PC-3 (cell line): ENCODE data around the gene NADK2. TPM values are rescaled to one million over a fixed set of nuclear protein-coding genes. Genes with fewer than 3 reads are reported as not detected.

ENCODE experiments used
- ATAC-seq: fragments of 200-7000 bp; cut with Tn5 transposase; 2 replicates; pipeline ENCODE4 v1.9.1; 2020; ENCODE audit warnings: mild to moderate bottlenecking, moderate library complexity
- BruUV-seq: library from RNA; stranded (reverse); fragments of 400-500 nt; replicated peaks from 2 replicates; lab custom pipeline; 2021; lab: Mats Ljungman, UMichigan
- CTCF ChIA-PET: fragments of 300-600 bp; sonication (Branson Sonifier 250); formaldehyde crosslinking; loops from one replicate; lab custom pipeline; 2022; ENCODE audit warnings: antibody characterized with exemption; lab: Charles Lee
- POLR2A ChIA-PET: fragments of 300-600 bp; sonication (Branson Sonifier 250); formaldehyde crosslinking; loops from one replicate; lab custom pipeline; 2022; ENCODE audit warnings: antibody characterized with exemption; ENCODE audit not compliant: unreplicated experiment; lab: Charles Lee
- DNase-seq: peaks from one replicate; pipeline ENCODE4 v3.0.0-alpha.2; 2015
- H2AFZ ChIP-seq: fragments of 300-600 bp; sonication (generic); 2 replicates; pipeline ENCODE4 v1.6.0; 2016; ENCODE audit warnings: antibody characterized with exemption, low read length
- H3F3A ChIP-seq: fragments of 300-600 bp; sonication (generic); one replicate; pipeline ENCODE4 v1.6.0; 2017; ENCODE audit warnings: antibody characterized with exemption, low read length, control low read depth, mild to moderate bottlenecking; ENCODE audit not compliant: unreplicated experiment
- H3K27ac ChIP-seq: fragments of 300-600 bp; sonication (generic); 2 replicates; pipeline ENCODE4 v1.5.1; 2016; ENCODE audit warnings: mild to moderate bottlenecking, low read length
- H3K27me3 ChIP-seq: fragments of 300-600 bp; sonication (generic); 2 replicates; pipeline ENCODE4 v1.6.1; 2016; ENCODE audit warnings: low read length, mixed read lengths
- H3K36me3 ChIP-seq: fragments of 300-600 bp; sonication (generic); 2 replicates; pipeline ENCODE4 v1.6.1; 2016; ENCODE audit warnings: low read depth, mixed run types, low read length, mixed read lengths
- H3K4me1 ChIP-seq: fragments of 300-600 bp; sonication (generic); 2 replicates; pipeline ENCODE4 v1.5.1; 2016; ENCODE audit warnings: low read length; ENCODE audit not compliant: insufficient read depth
- H3K4me2 ChIP-seq: fragments of 300-600 bp; sonication (generic); 2 replicates; pipeline ENCODE4 v1.6.0; 2016; ENCODE audit warnings: low read length
- H3K4me3 ChIP-seq: fragments of 300-600 bp; sonication (generic); 2 replicates; pipeline ENCODE4 v1.5.1; 2016; ENCODE audit warnings: mild to moderate bottlenecking, low read length, mixed read lengths
- H3K79me2 ChIP-seq: fragments of 300-600 bp; sonication (generic); 2 replicates; pipeline ENCODE4 v1.6.1; 2017; ENCODE audit warnings: low read length, mixed read lengths
- H3K9ac ChIP-seq: fragments of 300-600 bp; sonication (generic); 2 replicates; pipeline ENCODE4 v1.6.0; 2016; ENCODE audit warnings: mild to moderate bottlenecking, low read length
- H3K9me2 ChIP-seq: fragments of 300-600 bp; sonication (generic); replicated peaks from 2 replicates; pipeline ENCODE4 v1.6.1; 2016; ENCODE audit warnings: mixed run types, low read length, mixed read lengths
- H3K9me3 ChIP-seq: fragments of 300-600 bp; sonication (generic); 2 replicates; pipeline ENCODE4 v1.6.1; 2016; ENCODE audit warnings: low read length, mixed read lengths
- H4K20me1 ChIP-seq: fragments of 300-600 bp; sonication (generic); 2 replicates; pipeline ENCODE4 v1.6.1; 2016; ENCODE audit warnings: low read length, mixed read lengths
- EZH2 ChIP-seq: fragments of 300-600 bp; sonication (generic); IDR thresholded peaks from one replicate; pipeline ENCODE4 v1.6.1; 2017; ENCODE audit warnings: antibody characterized with exemption, mild to moderate bottlenecking, low read length; ENCODE audit not compliant: unreplicated experiment
- EZH2phosphoT487 ChIP-seq: fragments of 300-600 bp; sonication (generic); IDR thresholded peaks from 2 replicates; pipeline ENCODE4 v1.6.1; 2018; ENCODE audit warnings: mild to moderate bottlenecking, antibody characterized with exemption, low read length, borderline replicate concordance
- intact Hi-C: fragments of 100-400 bp; cut with micrococcal nuclease; formaldehyde crosslinking; loops from 2 replicates; pipeline ENCODE4 v1.9.0; 2023
- total RNA-seq: library from RNA; depleted of rRNA; stranded (reverse); fragments of >200 nt; gene quantifications from 2 replicates; pipeline ENCODE4 v1.2.3, GENCODE V29; 2014
- TF ChIP-seq, protein P1 (sequence below): fragments of 300-600 bp; sonication (generic); conservative IDR thresholded peaks from 2 replicates; pipeline ENCODE4 v1.5.1; 2017; ENCODE audit warnings: antibody characterized with exemption, low read depth, mild to moderate bottlenecking, low read length

The NADK2 gene
- total RNA-seq, 1 experiment from 2014 or later = 17.7 TPM

DNA sequence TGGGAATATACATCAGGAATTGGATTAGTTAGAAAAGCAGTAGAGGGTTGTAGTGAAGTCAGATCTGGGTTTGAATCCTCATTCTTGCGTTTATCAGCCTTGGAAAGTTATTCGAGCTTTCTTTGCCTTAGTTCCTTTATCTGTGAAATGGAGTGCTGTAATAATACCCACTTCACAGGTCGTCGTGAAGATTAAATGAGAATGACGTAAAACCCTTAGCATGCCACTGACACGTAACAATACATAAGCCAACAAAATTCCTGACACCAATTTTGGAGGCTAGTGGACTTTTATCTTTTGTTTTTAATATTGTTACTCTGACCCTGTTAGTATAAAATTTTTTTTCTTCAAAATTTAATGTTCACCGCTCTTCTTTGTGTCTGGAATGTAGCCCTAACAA lies 86.4 kb downstream of the NADK2 start:
- Histone ChIP-seq H3F3A (no peaks in the 10 kb centered on the region), H3K4me2 (no peak overlapping the region), H2AFZ (no peak overlapping the region), H3K27ac (no peak overlapping the region), H3K4me3 (no peak overlapping the region), H3K9me3 (no peaks in the 10 kb centered on the region), H3K9me2 (no peaks in the 10 kb centered on the region), H3K79me2 (peaks cover 55% of the 10 kb centered on the region), H4K20me1 (no peaks in the 10 kb centered on the region), H3K27me3 (no peaks in the 10 kb centered on the region), H3K9ac (no peak overlapping the region), H3K4me1 (peaks cover 12% of the 10 kb centered on the region), H3K36me3 (peaks cover 31% of the 10 kb centered on the region; the same call in 1 of the 2 replicates)
- POLR2A ChIA-PET = no interaction called here
- BruUV-seq = no TSS peak
- CTCF ChIA-PET = no interaction called here
- intact Hi-C loops = no loop called here
- DNase-seq = no peak
- TF ChIP-seq EZH2phosphoT487 (no peak), EZH2 (no peak)
- TF ChIP-seq, protein P1, sequence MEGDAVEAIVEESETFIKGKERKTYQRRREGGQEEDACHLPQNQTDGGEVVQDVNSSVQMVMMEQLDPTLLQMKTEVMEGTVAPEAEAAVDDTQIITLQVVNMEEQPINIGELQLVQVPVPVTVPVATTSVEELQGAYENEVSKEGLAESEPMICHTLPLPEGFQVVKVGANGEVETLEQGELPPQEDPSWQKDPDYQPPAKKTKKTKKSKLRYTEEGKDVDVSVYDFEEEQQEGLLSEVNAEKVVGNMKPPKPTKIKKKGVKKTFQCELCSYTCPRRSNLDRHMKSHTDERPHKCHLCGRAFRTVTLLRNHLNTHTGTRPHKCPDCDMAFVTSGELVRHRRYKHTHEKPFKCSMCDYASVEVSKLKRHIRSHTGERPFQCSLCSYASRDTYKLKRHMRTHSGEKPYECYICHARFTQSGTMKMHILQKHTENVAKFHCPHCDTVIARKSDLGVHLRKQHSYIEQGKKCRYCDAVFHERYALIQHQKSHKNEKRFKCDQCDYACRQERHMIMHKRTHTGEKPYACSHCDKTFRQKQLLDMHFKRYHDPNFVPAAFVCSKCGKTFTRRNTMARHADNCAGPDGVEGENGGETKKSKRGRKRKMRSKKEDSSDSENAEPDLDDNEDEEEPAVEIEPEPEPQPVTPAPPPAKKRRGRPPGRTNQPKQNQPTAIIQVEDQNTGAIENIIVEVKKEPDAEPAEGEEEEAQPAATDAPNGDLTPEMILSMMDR = no peak
- no peak for ATAC-seq

DNA sequence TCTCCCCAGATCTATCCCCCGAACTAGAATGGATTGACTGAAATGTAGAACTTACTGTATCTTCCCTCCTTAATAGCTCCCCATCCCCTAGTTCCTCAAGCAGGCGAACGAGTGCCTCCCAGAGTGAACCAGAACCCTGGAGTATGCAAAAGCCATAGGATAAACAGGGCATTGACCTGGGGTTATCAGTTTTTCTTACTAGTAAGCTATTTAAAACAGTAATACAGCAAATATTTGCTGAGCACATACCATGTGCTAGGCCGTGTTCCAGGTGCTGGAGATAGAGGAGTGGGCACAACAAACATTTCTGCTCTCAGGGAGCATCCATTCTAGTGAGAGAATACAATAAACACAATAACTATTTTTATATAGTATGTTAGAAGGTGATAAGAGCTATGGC lies 88.0 kb downstream of the NADK2 start:
- H3K27me3 ChIP-seq = no peaks in the 10 kb centered on the region
- no peaks in the 10 kb centered on the region for H3K9me2 ChIP-seq
- intact Hi-C loops = loop anchor here (2.0 kb wide), 1 partner anchor 87 kb away; the partner anchor contains the start of gene NADK2
- CTCF ChIA-PET = interaction anchor here (1.1 to 1.6 kb wide), 2 partner anchors 74 to 537 kb away, joined by 5 to 25 read pairs; no protein-coding TSS in a partner anchor
- peaks cover 69% of the 10 kb centered on the region for H3K79me2 ChIP-seq
- no peaks in the 10 kb centered on the region for H4K20me1 ChIP-seq
- ATAC-seq (no peak), DNase-seq (no peak)
- peaks cover 22% of the 10 kb centered on the region; the same call in 1 of the 2 replicates for H3K36me3 ChIP-seq
- peak overlapping the region; percentile 89; the same call in 1 of the 2 replicates for H3K9ac ChIP-seq
- POLR2A ChIA-PET = no interaction called here
- H3K9me3 ChIP-seq = no peaks in the 10 kb centered on the region
- peak overlapping the region; percentile 84 for H3K4me3 ChIP-seq
- H3F3A ChIP-seq = no peaks in the 10 kb centered on the region
- H3K27ac ChIP-seq = no peak overlapping the region
- no TSS peak for BruUV-seq
- no peak overlapping the region for H2AFZ ChIP-seq
- TF ChIP-seq EZH2phosphoT487 = no peak
- TF ChIP-seq, protein P1 = no peak
- TF ChIP-seq EZH2 = no peak
- peak overlapping the region; percentile 93 for H3K4me2 ChIP-seq
- peaks cover 21% of the 10 kb centered on the region for H3K4me1 ChIP-seq

DNA sequence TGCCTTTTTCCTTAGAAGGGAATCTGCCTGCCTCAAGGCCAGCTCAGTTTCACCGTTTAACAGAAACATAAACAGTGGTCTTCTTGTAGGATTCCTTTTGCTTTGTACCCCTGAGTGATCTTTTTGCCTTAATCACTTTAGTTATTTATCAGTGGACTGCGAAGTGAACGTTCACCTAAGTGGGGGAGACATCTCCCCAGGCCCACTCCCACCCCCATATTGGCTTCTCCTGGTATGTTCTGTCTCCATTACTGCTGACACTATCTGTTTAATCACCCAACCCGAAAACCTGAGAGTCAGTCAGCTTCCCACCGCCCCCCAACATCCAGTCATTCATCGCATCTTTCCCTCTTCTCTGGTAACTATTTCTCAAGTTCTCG lies 88.4 kb downstream of the NADK2 start:
- POLR2A ChIA-PET = no interaction called here
- BruUV-seq = no TSS peak
- intact Hi-C loops = loop anchor here (2.0 kb wide), 1 partner anchor 88 kb away; the partner anchor contains the start of gene NADK2

More for the DNA sequence above, 88.4 kb downstream of the NADK2 start:
- Histone ChIP-seq H3K27me3 (no peaks in the 10 kb centered on the region), H2AFZ (no peak overlapping the region), H3K9me2 (no peaks in the 10 kb centered on the region), H3K9ac (peak overlapping the region; percentile 89), H3K79me2 (peaks cover 73% of the 10 kb centered on the region), H3K4me1 (peaks cover 25% of the 10 kb centered on the region), H3K36me3 (peaks cover 18% of the 10 kb centered on the region; the same call in 1 of the 2 replicates), H4K20me1 (no peaks in the 10 kb centered on the region), H3K4me3 (peak overlapping the region; percentile 84), H3K9me3 (no peaks in the 10 kb centered on the region), H3K27ac (no peak overlapping the region), H3K4me2 (peak overlapping the region; percentile 93), H3F3A (no peaks in the 10 kb centered on the region)
- TF ChIP-seq, protein P1 = no peak
- TF ChIP-seq EZH2 = no peak
- no peak for TF ChIP-seq EZH2phosphoT487
- CTCF ChIA-PET = interaction anchor here (1.1 to 1.6 kb wide), 2 partner anchors 74 to 537 kb away, joined by 5 to 25 read pairs; no protein-coding TSS in a partner anchor
- ATAC-seq (no peak), DNase-seq (no peak)
